Heart left ventricle (tissue), 16 donors: Measurements from ENCODE around the gene SPO11. TPM values are rescaled to one million over a fixed set of nuclear protein-coding genes. Genes with fewer than 3 reads are reported as not detected.

Experiments used
- ATAC-seq, 4 donors: fragments of 200-7000 bp; cut with Tn5 transposase; one replicate each; pipeline ENCODE4 v1.9.1; 2020 to 2022; ENCODE audit warnings: moderate library complexity in 4 of 4, mild to moderate bottlenecking in 3 of 4, moderate number of reproducible peaks in 1 of 4
- DNase-seq, 5 donors: peaks; one replicate each; pipeline ENCODE4 v3.0.0-alpha.2; 2020
- H3K27ac ChIP-seq, 12 donors: fragments of 200-600 bp; sonication (generic) in 4 of 12; one replicate each; pipeline versions ENCODE4 v1.5.0 to v1.8.0; 2016 to 2022; ENCODE audit warnings: mild to moderate bottlenecking in 2 of 12
- H3K27me3 ChIP-seq, 9 donors: fragments of 200-600 bp; sonication (generic) in 2 of 9; one replicate each; pipeline versions ENCODE4 v1.5.1 to v1.8.0; 2016 to 2022; ENCODE audit warnings: mild to moderate bottlenecking in 3 of 9
- H3K36me3 ChIP-seq, 9 donors: fragments of 200-600 bp; sonication (generic) in 2 of 9; one replicate each; pipeline versions ENCODE4 v1.5.0 to v1.8.0; 2018 to 2022; ENCODE audit warnings: mild to moderate bottlenecking in 2 of 9
- H3K4me1 ChIP-seq, 12 donors: fragments of 200-600 bp; sonication (generic) in 4 of 12; one replicate each; pipeline versions ENCODE4 v1.5.0 to v1.8.0; 2016 to 2022; ENCODE audit warnings: mild to moderate bottlenecking in 3 of 12
- H3K4me3 ChIP-seq, 12 donors: fragments of 200-600 bp; sonication (generic) in 4 of 12; one replicate each; pipeline versions ENCODE4 v1.5.0 to v1.8.0; 2017 to 2022; ENCODE audit warnings: mild to moderate bottlenecking in 9 of 12, moderate library complexity in 4 of 12
- H3K9me3 ChIP-seq, 12 donors: fragments of 200-600 bp; sonication (generic) in 4 of 12; one replicate each; pipeline versions ENCODE4 v1.5.0 to v1.8.0; 2016 to 2022; ENCODE audit warnings: mild to moderate bottlenecking in 1 of 12
- CTCF ChIP-seq, 12 donors: fragments of 200-600 bp; sonication (generic) in 4 of 12; IDR thresholded peaks; one replicate each; pipeline versions ENCODE4 v1.5.0 to v1.8.0; 2018 to 2022; ENCODE audit warnings: antibody characterized with exemption in 12 of 12, mild to moderate bottlenecking in 5 of 12
- POLR2A ChIP-seq, 2 donors: fragments of 450-650 bp; IDR thresholded peaks; one replicate each; pipeline ENCODE4 v1.6.1; 2017; ENCODE audit warnings: antibody characterized with exemption in 2 of 2, mild to moderate bottlenecking in 2 of 2, moderate library complexity in 2 of 2
- WGBS, 4 donors: extraction: QIAGEN DNeasy Blood & Tissue Kit in 2 of 4; methylation state at CpG; one replicate each; pipeline versions ENCODE4 v1.1.5 to v1.1.7; 2013 to 2018; 5-methylcytosine and 5-hydroxymethylcytosine counted together
- intact Hi-C, 10 donors: fragments of 100-400 bp; cut with DNase I; formaldehyde crosslinking; loops; one replicate each; pipeline versions ENCODE4 v1.11.1 to v1.14.2; 2022
- polyA plus RNA-seq, 2 donors: library from polyadenylated mRNA; stranded (reverse); fragments of 200-250 nt; gene quantifications; one replicate each; pipeline ENCODE4 v1.2.3, GENCODE V29; 2013
- total RNA-seq, 9 donors: library from RNA; depleted of rRNA in 2 of 9; stranded (reverse); fragments of >200 nt in 2 of 9; fragmentation: NEBNext Ultra II Directional in 3 of 9; extraction: Animal tissue kit (Norgen Biotek cat#: 25700) in 3 of 9; gene quantifications; one replicate each; pipeline versions ENCODE4 v1.1.0 to v1.2.4, GENCODE V29; 2016 to 2023
- donor health status: ischemic (EF 13 %, LVEDD 7.1; RV severe dilation, severe dysfunction).
- donor health status: healthy with polysubstance abuse.
- donor health status: DM: no; HTN: yes; CAD: no.
- donor health status: DM: no; HTN: no; CAD: no.
- donor health status: ischemic (EF 25% LVEDD 6.9; RV normal size, moderate dysfunction).
- donor health status: ischemic (EF 25% LVEDD 5.7; RV mildly dilated, moderate dysfunction).
- donor health status: healthy.
- donor health status: DM: yes; HTN: yes; CAD: no.
- donor health status: ischemic (EF 35%, LVEDD 5.7; RV mildly dilated, moderate dysfunction).
- donor health status: nonischemic (EF 11% LVEDD 7.7; RV severe dilation, severe dysfunction).
- donor health status: DM: yes; HTN: yes; CAD: no.
- donor health status: PGD.
- donor health status: ischemic (EF 29% LVEDD 5.4; RV normal size, mild dysfunction).
- donor health status: nonischemic (EF 23%, LVEDD 6.1; RV moderate dilation, normal function).

SPO11 gene
- total and polyA plus RNA-seq, 11 donors: not detected

GRCh38 chr20:57353351-57353750 is 23.7 kb downstream of the SPO11 start:
- no peak overlapping the region for H3K4me3 ChIP-seq
- TF ChIP-seq CTCF (IDR thresholded peaks at IDR 0.05) (no peak), POLR2A (IDR thresholded peaks at IDR 0.05) (no peak)
- WGBS, 4 donors: 91 to 94% (median 92%) methylated on average over 9 of the region's 9 CpGs
- no peaks in the 10 kb centered on the region for H3K27me3 ChIP-seq
- H3K27ac ChIP-seq: no peak overlapping the region
- intact Hi-C loops: no loop called here
- H3K9me3 ChIP-seq: no peaks in the 10 kb centered on the region
- H3K4me1 ChIP-seq: peaks cover 0 to 16% (median 10%) of the 10 kb centered on the region in 12 donors
- ATAC-seq: no peak
- DNase-seq: no peak
- H3K36me3 ChIP-seq: peaks cover 0 to 40% (median 4%) of the 10 kb centered on the region in 9 donors

GRCh38 chr20:57361517-57361916 is 31.9 kb downstream of the SPO11 start:
- WGBS, 4 donors: 89 to 93% (median 92%) methylated on average over 6 of the region's 6 CpGs
- no peaks in the 10 kb centered on the region for H3K9me3 ChIP-seq
- H3K4me1 ChIP-seq: no peaks in the 10 kb centered on the region
- DNase-seq (no peak), ATAC-seq (peak in 1 of 4 donors; percentile 47)
- H3K27ac ChIP-seq: no peak overlapping the region
- no peak for TF ChIP-seq CTCF (IDR thresholded peaks at IDR 0.05)
- no peak for TF ChIP-seq POLR2A (IDR thresholded peaks at IDR 0.05)
- no peak overlapping the region for H3K4me3 ChIP-seq
- intact Hi-C loops: no loop called here
- H3K27me3 ChIP-seq: no peaks in the 10 kb centered on the region
- H3K36me3 ChIP-seq: peaks cover 0 to 56% (median 26%) of the 10 kb centered on the region in 9 donors

GRCh38 chr20:57364451-57364850 is 34.8 kb downstream of the SPO11 start:
- H3K9me3 ChIP-seq: no peaks in the 10 kb centered on the region
- no peak overlapping the region for H3K27ac ChIP-seq
- H3K4me1 ChIP-seq: no peaks in the 10 kb centered on the region
- DNase-seq (no peak), ATAC-seq (no peak)
- intact Hi-C loops: no loop called here
- H3K36me3 ChIP-seq: peaks cover 0 to 85% (median 38%) of the 10 kb centered on the region in 9 donors
- no peak overlapping the region for H3K4me3 ChIP-seq
- TF ChIP-seq CTCF (IDR thresholded peaks at IDR 0.05): no peak
- TF ChIP-seq POLR2A (IDR thresholded peaks at IDR 0.05): no peak
- H3K27me3 ChIP-seq: no peaks in the 10 kb centered on the region

GRCh38 chr20:57369596-57369995 is 40.0 kb downstream of the SPO11 start:
- intact Hi-C loops: no loop called here
- ATAC-seq: no peak
- 77 to 84% (median 80%) methylated on average over 3 of the region's 3 CpGs for WGBS, 4 donors

More at GRCh38 chr20:57369596-57369995, 40.0 kb downstream of the SPO11 start:
- no peaks in the 10 kb centered on the region for H3K27me3 ChIP-seq
- no peak overlapping the region for H3K4me3 ChIP-seq
- no peak for DNase-seq
- no peak overlapping the region for H3K27ac ChIP-seq
- peaks cover 0 to 100% (median 55%) of the 10 kb centered on the region in 9 donors for H3K36me3 ChIP-seq
- no peaks in the 10 kb centered on the region for H3K9me3 ChIP-seq
- TF ChIP-seq CTCF (IDR thresholded peaks at IDR 0.05): no peak
- TF ChIP-seq POLR2A (IDR thresholded peaks at IDR 0.05): no peak
- H3K4me1 ChIP-seq: peaks cover 0 to 10% (median 4%) of the 10 kb centered on the region in 12 donors
